Left kidney (tissue), 2 donors: ENCODE data around the gene HLA-DRA. TPM values are rescaled to one million over a fixed set of nuclear protein-coding genes. Genes with fewer than 3 reads are reported as not detected.

Experiments
- DNase-seq: peaks from one replicate; pipeline ENCODE4 v3.0.0-alpha.2; 2013
- polyA plus RNA-seq: library from polyadenylated mRNA; unstranded; fragments of 120-200 nt; gene quantifications from one replicate; pipeline ENCODE4 v1.2.1, GENCODE V29; 2013; ENCODE audit not compliant: insufficient read length

Gene HLA-DRA
- polyA plus RNA-seq, 1 donor = 58.9 TPM

DNA sequence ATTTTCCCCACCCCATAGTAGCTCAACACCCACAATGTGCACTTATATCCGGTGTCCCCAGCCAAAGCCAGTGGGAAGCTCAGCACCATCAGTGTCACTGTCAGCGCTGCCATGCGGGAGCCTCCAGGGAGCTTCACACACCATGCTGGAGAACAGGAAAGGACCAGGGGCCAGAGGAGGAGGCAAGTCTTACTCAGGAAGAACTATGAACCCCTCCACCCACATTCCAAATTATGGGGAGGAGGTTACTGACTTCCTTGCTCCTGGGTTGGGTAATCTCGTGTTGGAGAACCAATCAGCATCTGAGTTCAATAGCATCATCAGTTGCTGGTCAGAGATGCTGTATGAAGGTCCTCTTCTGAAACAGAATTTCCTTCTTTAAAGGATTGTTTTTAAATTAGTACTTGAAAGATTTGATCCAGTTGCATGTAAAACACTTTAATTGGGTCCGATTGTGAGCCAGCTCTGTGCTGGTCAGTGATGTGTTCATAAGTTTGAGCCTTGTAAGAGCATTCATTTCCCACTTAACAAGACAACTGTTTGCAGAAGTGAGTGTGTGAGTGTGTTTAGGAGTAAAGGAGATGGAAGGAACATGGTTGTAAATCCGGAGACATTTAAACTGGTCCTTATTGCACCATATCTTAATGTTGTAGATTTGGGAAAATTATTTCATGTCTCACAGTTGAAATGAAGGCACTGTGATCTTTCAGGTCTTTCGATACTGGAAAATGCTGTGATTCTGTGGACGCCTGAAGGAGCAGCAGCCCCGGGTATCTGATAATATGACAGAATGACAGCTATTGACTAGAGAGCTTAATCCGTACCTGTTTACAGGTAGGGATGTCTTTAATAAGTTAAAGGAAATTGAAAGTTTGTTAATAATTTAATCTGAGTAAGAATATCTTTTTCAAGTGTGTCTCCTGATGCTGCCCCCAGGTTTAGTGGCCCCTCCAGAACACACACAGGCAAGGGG is 34.0 kb downstream of the HLA-DRA start:
- peak; percentile 15 for DNase-seq

DNA sequence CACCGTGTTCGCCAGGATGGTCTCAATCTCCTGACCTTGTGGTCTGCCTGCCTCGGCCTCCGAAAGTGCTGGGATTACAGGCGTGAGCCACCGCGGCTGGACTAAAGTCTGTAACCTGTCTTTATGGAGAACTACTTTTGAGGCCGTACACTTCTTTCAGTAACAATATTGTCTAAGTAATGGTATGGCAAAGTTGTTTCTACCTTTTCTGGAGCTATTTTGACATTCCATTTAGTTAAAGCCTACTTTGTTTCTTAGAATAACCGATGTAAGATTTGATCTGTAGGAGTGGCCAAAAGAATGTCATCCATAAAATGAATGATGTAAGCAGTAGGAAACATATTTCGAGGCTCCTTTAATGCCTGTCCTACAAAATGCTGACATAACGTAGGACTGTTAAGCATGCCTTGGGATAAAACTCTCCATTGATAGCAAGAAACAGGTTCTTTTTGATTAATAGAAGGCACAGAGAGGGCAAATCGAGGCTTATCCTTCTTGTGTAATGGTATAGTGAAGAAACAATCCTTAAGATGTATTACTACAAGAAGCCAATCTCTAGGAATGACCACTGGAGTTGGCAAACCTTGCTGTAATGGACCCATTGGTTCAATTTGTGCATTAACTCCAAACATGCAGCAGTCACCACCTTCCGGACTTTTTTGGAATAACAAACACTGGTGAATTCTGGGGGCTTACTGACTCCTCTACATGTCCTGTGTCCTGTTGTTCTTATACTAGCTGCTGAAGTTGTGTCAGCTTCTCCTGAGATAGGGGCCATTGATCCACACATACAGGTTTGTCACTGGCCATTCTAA is 35.9 kb downstream of the HLA-DRA start:
- DNase-seq = no peak

DNA sequence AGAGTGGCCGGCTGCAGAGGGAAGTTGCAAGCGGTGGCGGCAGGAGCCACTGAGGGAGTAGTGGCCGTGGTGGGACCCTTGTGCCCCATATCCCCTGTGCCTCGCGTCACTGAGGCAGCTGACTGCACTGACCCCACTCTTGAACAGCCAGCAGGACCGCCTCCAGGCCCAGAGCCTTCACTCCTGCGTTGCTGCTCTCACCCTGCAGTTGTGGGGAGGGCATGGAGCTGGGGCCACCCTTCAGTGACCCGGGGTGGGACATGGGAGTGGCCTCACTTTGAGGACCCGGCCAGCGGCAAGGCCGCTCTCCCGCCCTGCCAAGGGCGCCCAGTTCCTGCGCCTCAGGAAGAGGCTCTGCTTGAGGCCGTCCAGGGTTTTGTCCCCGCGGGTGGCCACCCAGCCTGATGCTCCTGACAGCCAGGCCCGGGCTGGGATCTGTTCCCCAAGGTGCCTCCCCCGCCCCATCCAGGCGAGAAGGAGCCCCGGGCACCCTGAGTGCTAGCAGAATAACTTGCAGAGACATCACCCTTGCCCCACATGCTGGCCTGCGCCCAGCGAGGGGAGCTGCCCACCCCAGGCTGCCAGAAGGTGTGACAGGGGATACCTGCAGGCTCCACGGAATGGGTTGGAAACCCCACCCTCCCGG is 44.4 kb downstream of the HLA-DRA start:
- no peak for DNase-seq

DNA sequence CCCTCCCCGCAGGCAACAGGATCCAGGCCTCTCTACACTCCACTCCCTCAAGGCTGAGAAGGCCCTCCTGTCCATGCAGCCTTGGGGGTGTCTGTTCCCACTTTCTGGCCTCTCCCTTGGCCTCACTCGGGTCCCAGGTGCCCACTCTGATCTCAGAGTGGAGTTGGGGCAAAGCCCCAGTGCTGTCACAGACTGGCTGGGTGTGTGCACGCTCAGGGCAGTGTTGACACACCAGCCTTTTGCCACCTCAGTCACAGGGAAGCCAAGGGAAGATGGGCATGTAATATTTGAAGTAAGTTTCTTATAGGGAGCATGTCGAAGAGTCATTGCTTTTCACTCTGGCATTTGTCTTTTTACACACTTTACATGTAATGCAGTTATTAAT is 44.9 kb downstream of the HLA-DRA start:
- no peak for DNase-seq

DNA sequence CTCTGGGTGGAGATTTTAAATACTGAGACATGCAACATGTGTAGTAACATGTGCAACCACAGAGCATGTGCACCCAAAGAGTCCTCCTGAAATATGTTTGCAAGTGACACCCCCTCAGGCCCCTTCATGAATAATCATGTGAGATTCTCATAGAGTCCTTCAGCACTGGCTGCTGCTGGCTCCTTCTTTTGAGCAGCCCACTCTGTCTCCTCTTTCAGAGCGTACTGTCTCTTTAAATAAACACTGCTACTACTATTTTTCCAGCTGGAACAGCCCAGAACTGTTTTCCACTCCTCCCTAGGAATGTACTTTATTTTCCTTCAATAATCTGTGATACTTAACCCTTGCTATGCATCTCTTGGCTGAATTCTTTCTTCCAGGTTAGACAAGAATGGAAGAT is 48.4 kb downstream of the HLA-DRA start:
- no peak for DNase-seq

DNA sequence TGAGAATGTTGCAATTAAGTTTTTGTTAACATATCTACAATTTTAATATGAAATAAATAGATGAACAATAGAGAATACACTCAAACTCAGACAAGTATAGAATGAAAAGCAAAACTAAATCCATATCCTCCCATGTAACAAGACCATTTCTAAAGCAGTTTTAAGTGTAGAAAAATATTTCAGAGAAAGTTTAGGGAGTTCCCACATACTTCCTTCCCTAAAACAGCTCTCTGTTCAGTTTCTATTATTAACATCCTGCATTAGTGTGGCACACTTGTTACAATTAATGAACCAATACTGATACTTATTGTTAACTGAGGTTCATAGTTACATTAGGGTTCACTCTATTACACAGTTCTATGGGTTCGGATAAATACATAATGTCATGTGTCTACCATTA is 52.0 kb downstream of the HLA-DRA start:
- no peak for DNase-seq

DNA sequence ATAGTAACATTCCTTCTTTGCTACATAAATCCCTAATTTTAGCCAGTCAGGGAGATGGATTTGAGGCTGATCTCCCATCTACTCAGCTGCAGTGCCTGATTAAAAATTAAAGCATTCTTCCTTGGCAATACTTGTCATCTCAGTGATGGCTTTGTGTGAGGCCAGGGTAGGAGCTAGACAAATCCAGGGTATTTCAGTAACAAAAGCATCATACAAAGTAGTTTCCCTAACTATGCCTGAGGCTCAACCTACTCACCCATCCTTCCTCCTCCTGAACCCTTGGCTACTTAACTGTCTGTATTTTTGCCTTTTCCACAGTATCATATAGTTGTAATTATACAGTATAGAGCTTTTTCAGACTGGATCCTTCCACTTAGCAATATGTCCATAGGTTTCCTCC is 52.7 kb downstream of the HLA-DRA start:
- DNase-seq = no peak

Other genes with a start within 250 kb of the HLA-DRA start
- 190 TPM for gene PBX2, start 249.7 kb upstream of the HLA-DRA start, polyA plus RNA-seq
- gene GPSM3, start 247.2 kb upstream of the HLA-DRA start, polyA plus RNA-seq = 10.2 TPM
- 15.6 TPM for gene NOTCH4, start 215.8 kb upstream of the HLA-DRA start, polyA plus RNA-seq
- 0.27 TPM for gene TSBP1, start 68.0 kb upstream of the HLA-DRA start, polyA plus RNA-seq
- gene BTNL2, start 32.7 kb upstream of the HLA-DRA start, polyA plus RNA-seq = 3.4 TPM
- gene HLA-DRB5, start 90.4 kb downstream of the HLA-DRA start, polyA plus RNA-seq = 6.3 TPM
- gene HLA-DRB1, start 150.0 kb downstream of the HLA-DRA start, polyA plus RNA-seq = 16.1 TPM
- gene HLA-DQA1, start 197.5 kb downstream of the HLA-DRA start, polyA plus RNA-seq = 3.3 TPM
- 8.4 TPM for gene HLA-DQB1, start 226.8 kb downstream of the HLA-DRA start, polyA plus RNA-seq